ENCODE measurements around the gene SIM1. TPM values are rescaled to one million over a fixed set of nuclear protein-coding genes. Genes with fewer than 3 reads are reported as not detected.
A peak's percentile ranks its signal among the peaks of the same experiment; 100 is the strongest.
"Not testable (repeated sequence)": the region's sequence is repeated elsewhere in the genome, so short reads cannot be mapped to it uniquely, and the experiment has no call there.

Gene SIM1
- total and polyA plus RNA-seq, 2 of the 8 experiments (the other 6 are each of a cell fraction or from before 2014, with no cell fraction given): 0.02 to 0.39 TPM

GRCh38 chr6:100354736-100355641, 109.7 kb downstream of the SIM1 start:
- H2BK12ac ChIP-seq (ENCODE audit: low read depth, low read length); H3K36me3 ChIP-seq (ENCODE audit: control insufficient read depth in 2 of 4, insufficient read depth in 4 of 4, low read length in 3 of 4); H3K4ac ChIP-seq (replicated peaks; ENCODE audit: insufficient read length, low read depth, low read length); H3K4me1 ChIP-seq (replicated peaks in 1 of 4; ENCODE audit: control insufficient read depth in 3 of 4, insufficient read depth in 4 of 4, low read length in 3 of 4); H3K14ac ChIP-seq (ENCODE audit: insufficient read length); H2BK120ac ChIP-seq (replicated peaks; ENCODE audit: low read depth, low read length); H3K23me2 ChIP-seq (ENCODE audit: low read depth, low read length); H3K56ac ChIP-seq (replicated peaks; ENCODE audit: insufficient read length, low read depth, low read length); H3K79me2 ChIP-seq (ENCODE audit: control insufficient read depth in 1 of 2, insufficient read depth in 2 of 2, low read length in 2 of 2); H3K27me3 ChIP-seq (replicated peaks in 1 of 4; ENCODE audit: control insufficient read depth in 3 of 4, extremely low read depth in 1 of 4, insufficient read depth in 3 of 4, low read length in 3 of 4); H3K18ac ChIP-seq (ENCODE audit: extremely low read depth, low read length); H4K5ac ChIP-seq (ENCODE audit: insufficient read length, low read depth, low read length); H3K79me1 ChIP-seq (ENCODE audit: low read depth, low read length); H4K91ac ChIP-seq (replicated peaks; ENCODE audit: insufficient read length, low read length); H4K20me1 ChIP-seq (replicated peaks in 1 of 2; ENCODE audit: control insufficient read depth in 1 of 2, insufficient read depth in 2 of 2, low read length in 2 of 2); H2AFZ ChIP-seq (ENCODE audit: low read length); H4K8ac ChIP-seq (ENCODE audit: extremely low read depth, insufficient read depth, low read length); H2BK15ac ChIP-seq (ENCODE audit: low read length); H3K27ac ChIP-seq (ENCODE audit: low read depth, low read length); FAIRE-seq; H2BK20ac ChIP-seq (ENCODE audit: low read length); H3K23ac ChIP-seq (ENCODE audit: insufficient read length); CTCF ChIA-PET (ENCODE audit: partially characterized antibody); H3K9me3 ChIP-seq (ENCODE audit: insufficient read depth in 2 of 2, low read depth in 1 of 2, low read length in 1 of 2); H2BK5ac ChIP-seq (ENCODE audit: low read depth, low read length); H3K9ac ChIP-seq (replicated peaks in 1 of 4; ENCODE audit: extremely low read depth in 1 of 4, low read depth in 3 of 4, low read length in 3 of 4); H2AK5ac ChIP-seq (ENCODE audit: low read depth, low read length): not testable (repeated sequence)
- DNase-seq (ENCODE audit: low read depth in 1 of 2, low spot score in 2 of 2): peak; percentile 25 to 72
- POLR2A ChIA-PET (ENCODE audit: partially characterized antibody): interaction anchor here (0.9 kb wide), 1 partner anchor 17 kb away, joined by 3 read pairs; no protein-coding TSS in a partner anchor
- TF ChIP-seq YY1 (IDR thresholded peaks at IDR 0.05; ENCODE audit: low read depth, low read length) (0 out of 2 replicates have a peak, but pooled peaks have one; percentile 19), TAF1 (IDR thresholded peaks at IDR 0.05; ENCODE audit: low read depth, low read length) (0 out of 2 replicates have a peak, but pooled peaks have one; percentile 31)
- H3K4me3 ChIP-seq (ENCODE audit: extremely low read depth in 1 of 4, insufficient read depth in 2 of 4, low read depth in 3 of 4, low read length in 4 of 4): peak overlapping the region in 2 of 4 experiments; percentile 28 to 32; a peak in 2 of 8 replicates
- peak overlapping the region; percentile 21 to 54; a peak in 3 of 4 replicates for H3K4me2 ChIP-seq (ENCODE audit: insufficient read depth in 1 of 2, low read depth in 2 of 2, low read length in 2 of 2)
- 65% methylated on average over 33 of the region's 35 CpGs; no CpG with 5 or more reads in 1 of the 2 experiments for WGBS, 2 experiments (ENCODE audit: extremely low coverage in 1 of 2, insufficient coverage in 1 of 2, insufficient read length in 1 of 2, insufficient replicate concordance in 2 of 2, low coverage in 1 of 2, low lambda C conversion rate in 2 of 2, missing lambda C conversion rate in 1 of 2)
